Activated naive CD4-positive, alpha-beta T cell (primary cell): ENCODE results near the gene SLC9A7.
"Not testable (repeated sequence)": the region's sequence is repeated elsewhere in the genome, so short reads cannot be mapped to it uniquely, and the experiment has no call there.

Experiments used
- DNase-seq, 4 experiments: peaks; one replicate each; lab custom pipeline; 2025; lab: John Stamatoyannopoulos, UW

The SLC9A7 gene

DNA sequence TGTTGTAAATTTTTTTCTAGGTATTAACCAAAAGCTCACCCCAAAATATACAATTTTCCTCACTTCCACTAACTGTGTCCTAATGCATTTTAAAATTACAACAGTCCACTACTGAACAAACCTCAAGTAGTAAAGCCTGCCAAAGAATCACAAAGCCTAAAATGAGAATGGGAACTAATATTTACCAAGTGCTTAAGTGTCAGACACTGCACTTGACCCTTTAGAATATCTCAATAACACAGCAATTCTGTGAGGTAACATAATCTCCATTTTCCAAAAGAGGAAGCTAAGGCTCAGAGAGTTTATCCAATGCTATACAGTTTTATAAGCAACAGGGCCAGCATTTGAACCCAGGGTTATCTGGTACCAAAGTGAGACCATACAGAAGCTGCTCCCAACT is 4.9 kb downstream of the SLC9A7 start:
- DNase-seq, result no peak

DNA sequence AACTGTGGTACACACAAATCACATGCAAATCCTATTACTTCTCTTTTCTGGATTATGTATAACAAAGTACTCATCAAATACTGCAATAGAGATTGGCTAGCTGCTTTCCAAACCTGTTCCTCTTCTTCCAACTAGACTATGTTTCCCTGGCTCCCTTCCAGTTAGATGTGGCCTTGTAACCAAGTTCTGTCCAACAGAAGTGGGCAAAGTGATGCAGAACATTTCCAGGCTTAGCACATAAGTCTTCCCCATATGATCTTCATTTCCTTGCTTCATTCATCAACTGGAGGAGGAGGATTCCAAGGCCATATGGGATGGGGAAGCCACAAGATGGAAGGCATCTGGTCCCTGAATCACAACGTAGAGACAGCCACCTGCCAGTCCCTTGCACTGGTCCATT is 8.0 kb downstream of the SLC9A7 start:
- DNase-seq, result no peak

- DNase-seq, result no peak
Measured at GRCh38 chrX:46744009-46744408, 14.9 kb downstream of the SLC9A7 start.

DNA sequence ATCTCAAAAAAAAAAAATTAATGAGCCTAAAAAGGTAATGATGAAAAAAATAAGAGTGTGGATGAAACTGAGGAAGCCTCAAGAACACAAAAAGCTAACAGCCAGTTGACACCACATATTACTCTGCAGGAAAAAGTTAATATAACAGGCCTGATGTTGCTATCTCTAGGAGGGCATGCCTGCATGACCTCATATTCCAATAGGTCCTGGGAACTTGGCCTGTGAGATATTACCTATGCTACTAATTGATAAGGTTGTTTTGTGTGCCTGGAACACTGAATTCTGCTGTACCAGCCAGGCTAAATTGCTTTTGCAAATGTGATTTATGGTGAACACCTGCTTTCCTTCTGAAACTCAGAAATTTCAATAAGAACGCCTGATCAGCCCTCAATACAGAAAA is 15.9 kb downstream of the SLC9A7 start:
- DNase-seq, result no peak

- DNase-seq, result no peak
Measured at GRCh38 chrX:46739736-46740135, 19.2 kb downstream of the SLC9A7 start.

DNA sequence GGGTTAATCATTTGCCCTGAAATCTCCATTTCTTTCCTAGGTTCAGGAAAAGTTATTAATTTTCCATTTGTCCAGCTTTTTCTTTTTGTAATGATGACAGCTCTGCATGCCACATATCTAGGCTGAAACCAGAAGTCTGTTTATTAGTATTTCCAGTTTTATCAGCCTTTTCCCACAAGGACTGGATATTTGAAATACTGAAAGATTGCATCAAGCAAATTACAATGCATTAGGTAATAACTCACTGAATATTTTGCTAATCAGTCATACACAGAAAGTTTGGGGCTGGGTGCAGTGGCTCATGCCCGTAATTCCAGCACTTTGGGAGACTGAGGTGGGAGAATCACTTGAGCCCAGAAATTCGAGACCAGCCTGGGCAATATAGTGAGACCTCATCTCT is 21.5 kb downstream of the SLC9A7 start:
- no peak for DNase-seq

DNA sequence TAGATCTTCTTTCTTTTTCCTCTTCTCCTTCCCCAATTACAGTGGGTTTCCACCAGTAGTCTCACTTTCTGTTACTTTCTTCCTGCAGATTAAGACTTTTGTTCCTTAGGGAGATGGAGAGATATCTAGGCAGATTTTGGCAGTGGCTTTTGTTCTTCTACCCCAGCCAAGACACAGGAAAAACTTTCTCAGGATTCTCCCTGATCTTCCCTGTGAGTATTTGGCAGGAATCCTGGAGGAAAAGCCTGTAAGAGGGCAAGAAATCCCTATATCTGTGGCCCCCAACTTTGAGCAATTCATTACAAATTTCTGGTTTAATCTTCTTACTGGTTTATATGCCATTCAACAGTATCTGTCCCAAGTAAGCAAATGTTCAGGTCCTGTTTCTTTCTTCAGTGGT is 21.9 kb downstream of the SLC9A7 start:
- no peak for DNase-seq

DNA sequence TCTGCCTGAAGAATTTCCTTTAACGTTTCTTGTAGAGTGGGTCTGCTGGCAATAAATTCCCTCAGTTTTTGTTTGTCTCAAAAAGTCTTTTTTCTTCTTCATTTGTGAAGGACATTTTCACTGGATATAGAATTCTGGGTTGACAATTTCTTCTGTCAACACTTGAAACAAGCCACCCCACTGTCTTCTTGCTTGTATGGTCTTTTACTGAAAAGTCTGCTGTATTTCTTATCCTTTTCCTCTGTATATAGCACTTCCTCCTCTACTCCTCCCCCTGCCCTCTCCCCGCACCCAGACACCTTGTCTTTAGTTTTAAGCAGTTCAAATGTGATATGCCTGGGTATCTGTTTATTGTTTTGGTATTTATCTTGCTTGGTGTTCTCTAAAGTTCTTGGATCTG is 23.3 kb downstream of the SLC9A7 start:
- no peak for DNase-seq

- DNase-seq, result no peak
Measured at GRCh38 chrX:46733226-46733625, 25.7 kb downstream of the SLC9A7 start.

- no peak for DNase-seq
Measured at GRCh38 chrX:46730765-46731164, 28.2 kb downstream of the SLC9A7 start.

- no peak for DNase-seq
Measured at GRCh38 chrX:46727441-46727840, 31.5 kb downstream of the SLC9A7 start.

GRCh38 chrX:46723569-46723927 is 35.4 kb downstream of the SLC9A7 start:
- not testable (repeated sequence) for DNase-seq

DNA sequence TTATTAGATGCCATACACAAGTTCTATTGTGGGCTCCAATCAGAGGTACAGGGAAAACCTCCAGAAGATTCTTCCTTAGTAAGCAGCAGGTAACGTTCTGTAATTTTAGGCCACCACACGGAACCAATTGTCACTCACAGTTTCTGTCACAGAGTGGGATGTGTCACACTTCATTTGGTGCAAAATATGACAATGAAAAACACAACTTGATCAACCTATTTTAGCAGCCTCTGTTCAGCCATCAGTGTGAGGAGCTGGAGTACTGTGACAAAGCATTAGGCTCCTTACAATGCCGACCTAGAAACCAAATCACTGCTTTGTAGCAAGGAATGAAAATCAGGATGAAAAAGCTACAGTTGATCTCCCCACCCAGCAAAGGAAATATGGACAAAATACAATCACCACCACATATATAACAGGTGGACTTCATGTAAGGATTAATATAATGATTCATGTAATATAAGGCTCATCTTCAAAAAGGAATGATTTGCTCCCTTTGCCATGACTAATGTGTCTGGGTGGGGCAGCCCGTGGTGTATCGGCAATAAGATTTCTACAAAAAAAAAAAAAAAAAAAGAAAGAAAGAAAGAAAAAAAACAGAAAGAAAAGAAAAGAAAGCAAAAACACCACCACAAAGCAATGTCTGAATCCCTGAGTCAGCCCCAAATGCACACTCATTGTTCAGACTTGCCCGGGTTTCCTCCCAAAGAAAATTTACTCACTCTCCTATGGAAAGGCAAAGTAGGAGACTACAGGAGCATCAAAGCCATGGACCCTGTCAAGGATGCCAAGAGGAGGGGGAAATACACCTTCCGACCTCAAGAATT is 36.0 kb downstream of the SLC9A7 start:
- no peak for DNase-seq

- no peak for DNase-seq
Measured at GRCh38 chrX:46716796-46717195, 42.1 kb downstream of the SLC9A7 start.

- no peak for DNase-seq
Measured at GRCh38 chrX:46715997-46716396, 42.9 kb downstream of the SLC9A7 start.

DNA sequence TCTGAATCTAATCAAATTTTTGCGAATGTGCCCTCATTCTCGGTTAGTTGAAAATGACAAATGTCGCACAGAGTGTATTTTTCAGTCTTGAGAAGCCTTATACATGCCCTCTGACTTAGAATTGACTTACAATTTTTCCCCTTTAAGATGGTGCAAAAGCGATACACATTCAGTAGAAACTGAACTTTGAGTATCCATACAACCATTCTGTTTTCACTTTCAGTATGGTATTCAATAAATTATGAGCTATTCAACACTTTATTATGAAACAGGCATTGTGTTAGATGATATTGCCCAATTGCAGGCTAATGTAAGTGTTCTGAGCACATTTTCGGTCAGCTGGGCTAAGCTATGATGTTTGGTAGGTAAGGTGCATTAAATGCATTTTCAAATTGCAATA is 43.4 kb downstream of the SLC9A7 start:
- no peak for DNase-seq

DNA sequence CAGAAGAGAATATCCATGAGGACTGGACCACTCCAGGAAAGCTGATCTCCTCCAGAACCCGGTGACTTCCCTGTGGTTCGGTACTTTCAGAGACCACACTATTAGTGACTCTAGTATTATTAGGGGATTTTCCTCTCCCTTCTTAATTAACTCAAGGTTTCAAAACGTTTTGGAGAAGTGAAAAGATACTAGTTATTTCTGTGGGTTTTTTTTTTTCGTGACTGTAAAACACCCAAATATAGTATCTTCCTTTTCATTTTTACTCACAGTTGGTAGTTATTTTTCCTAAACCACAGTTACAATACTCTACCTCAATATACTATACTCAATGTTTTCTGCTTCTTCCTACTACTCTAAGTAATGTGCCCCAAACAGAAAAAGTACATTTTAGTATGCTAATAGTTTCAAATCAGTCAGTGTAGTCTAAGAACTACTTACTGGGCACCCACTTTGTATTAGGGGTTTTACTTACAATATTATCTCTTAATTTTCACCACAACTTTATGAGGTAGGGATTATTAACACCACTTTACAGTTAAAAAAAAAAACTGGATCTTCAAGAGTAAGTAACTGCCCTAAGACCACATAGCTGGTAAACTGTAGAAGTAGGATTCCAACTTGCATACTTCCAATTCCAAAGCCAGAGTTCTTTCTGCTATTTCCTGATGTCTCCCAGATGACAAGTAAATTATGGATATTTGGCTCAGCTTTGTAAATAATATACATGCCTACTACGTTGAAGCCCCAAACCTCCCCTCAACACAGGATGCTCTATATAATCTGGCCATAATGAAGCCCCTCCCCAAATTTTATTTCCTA is 45.0 kb downstream of the SLC9A7 start:
- DNase-seq, result no peak

GRCh38 chrX:46712764-46713163 is 46.2 kb downstream of the SLC9A7 start:
- no peak for DNase-seq

DNA sequence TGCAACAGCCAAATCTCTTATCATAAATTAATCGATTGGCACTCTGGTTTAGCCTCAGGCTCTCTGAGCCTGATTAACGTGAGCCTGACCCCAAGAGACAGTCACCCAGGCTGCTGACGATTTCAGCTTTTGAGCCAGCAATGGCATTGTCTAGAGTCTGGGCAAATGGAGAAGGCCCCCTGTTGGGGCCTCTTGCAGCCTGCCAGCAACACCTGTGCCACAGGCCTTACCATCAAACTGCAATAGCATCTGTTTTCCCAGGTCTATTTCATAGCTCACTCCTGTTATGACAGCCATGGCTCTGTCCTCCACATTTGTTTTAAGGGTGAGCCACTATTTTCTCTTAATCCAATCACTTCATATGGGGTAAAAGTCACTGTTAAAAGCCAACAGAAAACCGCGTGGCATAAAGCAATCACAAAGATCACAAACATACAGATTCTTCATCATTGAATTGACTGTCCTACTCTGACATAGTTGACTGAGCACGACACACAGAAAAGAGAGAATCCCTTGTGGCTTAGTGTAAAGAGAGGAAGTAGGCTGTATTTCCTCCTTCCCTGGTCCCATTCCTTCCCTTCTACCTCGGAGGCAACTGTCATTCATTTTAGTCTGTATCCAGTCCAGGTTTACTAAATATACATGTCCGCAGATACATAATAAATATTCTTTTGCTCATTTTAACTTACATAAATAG is 47.8 kb downstream of the SLC9A7 start:
- no peak for DNase-seq

DNA sequence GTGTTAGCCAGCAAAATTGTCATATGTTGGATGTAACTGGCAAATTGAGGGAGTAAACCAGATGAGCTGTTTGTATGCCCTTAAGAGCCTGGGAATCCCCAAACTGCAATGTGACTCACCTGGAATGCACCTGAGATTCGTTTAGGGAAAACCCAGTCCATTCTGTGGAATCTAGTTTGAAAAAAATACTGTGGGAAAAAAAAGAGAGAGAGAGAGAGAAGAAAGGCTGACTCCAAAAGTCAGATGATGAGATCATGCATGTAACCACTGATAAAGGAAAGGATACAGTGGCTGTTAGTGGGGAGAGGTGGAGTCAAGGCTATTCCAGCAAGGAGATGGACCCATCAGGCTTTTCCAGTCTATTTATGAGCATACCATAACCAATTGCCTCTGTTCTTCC is 48.5 kb downstream of the SLC9A7 start:
- no peak for DNase-seq

DNA sequence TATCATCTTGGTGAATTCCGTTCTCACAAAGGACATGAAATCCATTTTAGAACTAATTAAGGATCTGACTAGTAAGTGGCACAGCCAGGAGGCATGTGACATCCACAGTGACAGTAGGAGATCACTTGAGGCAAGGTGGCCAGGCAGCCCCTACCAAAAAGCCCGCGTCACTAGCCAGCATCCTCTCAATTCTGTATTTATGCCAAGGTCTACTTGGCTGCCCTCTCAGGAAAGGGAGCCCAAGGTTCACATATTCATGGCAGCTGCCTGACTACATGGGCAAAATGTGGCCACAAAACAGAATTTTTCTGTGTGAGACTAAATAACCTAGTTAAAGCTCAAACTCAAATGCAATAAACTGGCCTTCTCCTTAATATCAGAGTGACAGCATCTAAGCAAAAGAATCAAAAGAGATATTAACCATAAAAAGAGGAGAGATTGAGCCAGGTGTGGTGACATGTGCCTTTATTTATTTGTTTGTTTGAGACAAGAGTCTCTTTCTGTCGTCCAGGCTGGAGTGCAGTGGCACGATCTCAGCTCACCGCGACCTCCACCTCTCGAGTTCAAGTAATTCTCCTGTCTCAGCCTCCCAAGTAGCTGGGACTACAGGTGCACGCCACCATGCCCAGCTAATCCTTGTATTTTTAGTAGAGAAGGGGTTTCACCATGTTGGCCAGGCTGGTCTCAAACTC is 51.5 kb downstream of the SLC9A7 start:
- no peak for DNase-seq

DNA sequence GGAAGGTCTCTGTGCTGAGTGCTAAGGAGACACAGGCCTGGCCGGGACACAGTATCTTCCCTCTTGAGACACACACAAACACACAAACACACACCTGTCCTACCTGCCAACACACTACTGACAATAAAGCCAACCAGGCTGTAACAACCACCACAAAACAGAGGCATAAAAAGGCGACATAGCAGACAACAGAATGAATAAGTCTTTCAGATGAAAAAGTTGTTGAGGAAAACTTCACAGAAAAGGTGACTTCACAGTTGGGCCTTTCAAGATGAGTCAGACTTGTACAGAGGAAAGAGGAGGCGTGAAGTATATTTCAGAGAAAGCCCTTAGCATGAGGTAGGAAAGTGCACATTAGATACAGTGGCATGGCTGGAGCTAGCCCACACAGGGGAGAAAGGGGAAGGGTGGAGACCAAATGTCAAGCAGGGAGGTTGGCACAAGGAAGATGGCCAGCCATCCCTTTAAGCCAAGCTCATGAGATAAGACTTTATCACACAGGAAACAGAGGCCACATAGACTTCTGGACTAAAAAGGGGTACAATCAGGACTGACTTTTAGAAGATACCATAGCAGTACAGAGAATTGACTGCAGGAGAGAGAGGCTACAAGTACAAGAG is 54.0 kb downstream of the SLC9A7 start:
- no peak for DNase-seq
